H9 (cell line): ENCODE measurements around the gene GFM1. TPM values are rescaled to one million over a fixed set of nuclear protein-coding genes. Genes with fewer than 3 reads are reported as not detected.

Experiments
- DNase-seq: peaks from one replicate; pipeline ENCODE4 v3.0.0-alpha.2; 2017
- H2AFZ ChIP-seq: one replicate; pipeline ENCODE4 v1.6.1; 2013; ENCODE audit warnings: mild to moderate bottlenecking, low read length, control low read depth, moderate library complexity
- H2AK5ac ChIP-seq: 2 replicates; pipeline ENCODE4 v1.6.1; 2013; ENCODE audit warnings: low read length, control low read depth, mixed read lengths; ENCODE audit not compliant: insufficient read length
- H2BK120ac ChIP-seq: one replicate; pipeline ENCODE4 v1.6.1; 2013; ENCODE audit warnings: low read depth, mild to moderate bottlenecking, low read length, control low read depth, inconsistent platforms; ENCODE audit not compliant: poor library complexity, severe bottlenecking
- H2BK12ac ChIP-seq: 2 replicates; pipeline ENCODE4 v1.6.1; 2013; ENCODE audit warnings: low read length, control low read depth, mixed read lengths, low read depth; ENCODE audit not compliant: insufficient read length
- H2BK15ac ChIP-seq: 2 replicates; pipeline ENCODE4 v1.6.1; 2013; ENCODE audit warnings: low read depth, low read length, control low read depth
- H2BK20ac ChIP-seq: one replicate; pipeline ENCODE4 v1.6.1; 2013; ENCODE audit warnings: low read depth, mild to moderate bottlenecking, low read length, control low read depth, inconsistent platforms; ENCODE audit not compliant: poor library complexity, severe bottlenecking
- H2BK5ac ChIP-seq: 2 replicates; pipeline ENCODE4 v1.6.1; 2013; ENCODE audit warnings: low read length, control low read depth, mixed read lengths; ENCODE audit not compliant: insufficient read length
- H3K14ac ChIP-seq: 2 replicates; pipeline ENCODE4 v1.6.1; 2013; ENCODE audit warnings: low read length, control low read depth; ENCODE audit not compliant: insufficient read depth
- H3K18ac ChIP-seq: 2 replicates; pipeline ENCODE4 v1.6.1; 2013; ENCODE audit warnings: low read depth, mild to moderate bottlenecking, mixed read lengths, low read length, control low read depth; ENCODE audit not compliant: insufficient read length
- H3K23ac ChIP-seq: 2 replicates; pipeline ENCODE4 v1.6.1; 2013; ENCODE audit warnings: low read length, control low read depth, mixed read lengths, low read depth; ENCODE audit not compliant: insufficient read length
- H3K23me2 ChIP-seq: 2 replicates; pipeline ENCODE4 v1.6.1; 2013; ENCODE audit warnings: low read depth, mild to moderate bottlenecking, mixed read lengths, low read length, control low read depth; ENCODE audit not compliant: insufficient read length, poor library complexity, severe bottlenecking
- H3K27ac ChIP-seq: 2 replicates; pipeline ENCODE4 v1.5.1; 2013; ENCODE audit warnings: low read length, control low read depth, mixed read lengths, low read depth; ENCODE audit not compliant: insufficient read length
- H3K27me3 ChIP-seq: 2 replicates; pipeline ENCODE4 v1.6.1; 2013; ENCODE audit warnings: low read length, control low read depth, inconsistent platforms; ENCODE audit not compliant: insufficient read depth
- H3K4ac ChIP-seq: 2 replicates; pipeline ENCODE4 v1.6.1; 2013; ENCODE audit warnings: low read depth, mild to moderate bottlenecking, control low read depth, inconsistent platforms, low read length, moderate library complexity
- H3K4me1 ChIP-seq: 2 replicates; pipeline ENCODE4 v1.6.1; 2013; ENCODE audit warnings: low read length, control low read depth, inconsistent platforms; ENCODE audit not compliant: insufficient read depth
- H3K4me2 ChIP-seq: 2 replicates; pipeline ENCODE4 v1.6.1; 2013; ENCODE audit warnings: low read length, control low read depth, mixed read lengths; ENCODE audit not compliant: insufficient read length, insufficient read depth
- H3K56ac ChIP-seq: 2 replicates; pipeline ENCODE4 v1.6.1; 2013; ENCODE audit warnings: low read depth, mild to moderate bottlenecking, mixed read lengths, low read length, control low read depth; ENCODE audit not compliant: insufficient read length
- H3K79me1 ChIP-seq: 2 replicates; pipeline ENCODE4 v1.6.1; 2013; ENCODE audit warnings: low read depth, mild to moderate bottlenecking, moderate library complexity, low read length, control low read depth, inconsistent platforms; ENCODE audit not compliant: insufficient read depth, poor library complexity, severe bottlenecking
- H3K79me2 ChIP-seq: 2 replicates; pipeline ENCODE4 v1.6.1; 2013; ENCODE audit warnings: low read length, control low read depth, inconsistent platforms; ENCODE audit not compliant: insufficient read depth
- H3K9ac ChIP-seq: 2 replicates; pipeline ENCODE4 v1.6.1; 2013; ENCODE audit warnings: low read length, control low read depth, mixed read lengths; ENCODE audit not compliant: insufficient read length; ENCODE audit errors: extremely low read depth
- H3K9me3 ChIP-seq: one replicate; pipeline ENCODE4 v1.6.1; 2013; ENCODE audit warnings: low read depth, low read length, inconsistent platforms; ENCODE audit not compliant: control insufficient read depth
- H3T11ph ChIP-seq: one replicate; pipeline ENCODE4 v1.6.1; 2013; ENCODE audit warnings: mild to moderate bottlenecking, low read length, control low read depth, inconsistent platforms
- H4K20me1 ChIP-seq: one replicate; pipeline ENCODE4 v1.6.1; 2013; ENCODE audit not compliant: control insufficient read depth, insufficient read length, insufficient read depth
- H4K5ac ChIP-seq: 2 replicates; pipeline ENCODE4 v1.6.1; 2013; ENCODE audit warnings: low read depth, mild to moderate bottlenecking, mixed read lengths, low read length, control low read depth; ENCODE audit not compliant: insufficient read length
- H4K8ac ChIP-seq: replicated peaks from 2 replicates; pipeline ENCODE4 v1.6.1; 2013; ENCODE audit warnings: low read length, control low read depth, mixed read lengths, low read depth; ENCODE audit not compliant: insufficient read length
- H4K91ac ChIP-seq: 2 replicates; pipeline ENCODE4 v1.6.1; 2013; ENCODE audit warnings: low read depth, mild to moderate bottlenecking, moderate library complexity, mixed read lengths, low read length, control low read depth; ENCODE audit not compliant: insufficient read length
- H3K27ac Mint-ChIP-seq, 3 experiments: 2 replicates in 2 of 3; 3 replicates in 1 of 3; pipeline ENCODE4 v1.8.0; 2020 to 2021; ENCODE audit warnings: mixed read lengths in 3 of 3, mild to moderate bottlenecking in 1 of 3, moderate library complexity in 1 of 3
- H3K27me3 Mint-ChIP-seq: 2 replicates; pipeline ENCODE4 v1.8.0; 2021; ENCODE audit warnings: low read depth, mild to moderate bottlenecking, moderate library complexity, mixed read lengths
- H3K36me3 Mint-ChIP-seq, 3 experiments: 2 replicates in 2 of 3; 3 replicates in 1 of 3; pipeline ENCODE4 v1.8.0; 2020 to 2021; ENCODE audit warnings: low read depth in 3 of 3, mixed read lengths in 3 of 3; ENCODE audit not compliant: insufficient read depth in 1 of 3
- H3K4me1 Mint-ChIP-seq, 2 experiments: 2 replicates each; pipeline ENCODE4 v1.8.0; 2020; ENCODE audit warnings: mixed read lengths in 2 of 2
- H3K4me3 Mint-ChIP-seq, 2 experiments: 2 replicates in 1 of 2; 3 replicates in 1 of 2; pipeline ENCODE4 v1.8.0; 2020 to 2021; ENCODE audit warnings: mild to moderate bottlenecking in 2 of 2, mixed read lengths in 2 of 2, moderate library complexity in 1 of 2
- H3K9me3 Mint-ChIP-seq, 2 experiments: 2 replicates in 1 of 2; 3 replicates in 1 of 2; pipeline ENCODE4 v1.8.0; 2020; ENCODE audit warnings: mild to moderate bottlenecking in 2 of 2, mixed read lengths in 2 of 2, moderate library complexity in 1 of 2
- WGBS: extraction: QIAGEN DNeasy Blood & Tissue Kit; methylation state at CpG from one replicate; pipeline ENCODE4 v1.1.7; 2013; ENCODE audit warnings: missing lambda C conversion rate, low lambda C conversion rate, mixed read lengths; ENCODE audit not compliant: insufficient read length; ENCODE audit errors: extremely low coverage; 5-methylcytosine and 5-hydroxymethylcytosine counted together
- total RNA-seq: library from RNA; stranded (reverse); gene quantifications from 2 replicates; pipeline ENCODE4 v1.2.1, GENCODE V29; 2021
- TF ChIP-seq, protein P1 (sequence below): fragments of 200-600 bp; sonication (generic); conservative IDR thresholded peaks from 3 replicates; pipeline ENCODE4 v1.8.0; 2021; ENCODE audit warnings: antibody characterized with exemption, mild to moderate bottlenecking

The GFM1 gene
- total RNA-seq, 1 experiment from 2014 or later = 47.1 TPM

DNA sequence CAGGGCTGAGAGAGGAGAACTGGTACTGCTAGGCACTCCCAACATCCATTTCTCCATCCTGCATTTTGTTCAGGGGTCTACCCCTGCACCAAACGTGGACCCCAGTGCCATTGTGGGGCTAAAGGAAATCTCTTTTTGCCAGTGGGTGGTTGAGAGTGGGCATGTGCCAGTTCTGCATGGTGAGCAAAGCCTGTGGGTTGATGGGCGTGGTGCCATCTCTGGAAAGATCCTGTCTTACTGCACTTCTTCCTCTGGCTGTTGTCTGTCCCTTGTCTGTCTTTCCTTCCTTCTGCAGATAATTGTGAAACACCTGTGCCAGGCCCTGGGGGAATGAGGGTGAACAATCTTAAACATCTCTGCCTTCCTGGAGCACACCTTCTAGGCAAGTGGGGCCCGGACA is 89.3 kb downstream of the GFM1 start:
- Histone ChIP-seq H4K91ac (no peak overlapping the region), H3K27ac (no peak overlapping the region), H2BK20ac (no peak overlapping the region), H3K79me1 (no peaks in the 10 kb centered on the region), H2BK15ac (no peak overlapping the region), H3K79me2 (no peaks in the 10 kb centered on the region), H2AK5ac (no peak overlapping the region), H3K4ac (no peak overlapping the region), H4K20me1 (no peaks in the 10 kb centered on the region), H3K4me2 (no peak overlapping the region), H3K4me1 (no peaks in the 10 kb centered on the region), H3K14ac (no peak overlapping the region), H2BK12ac (no peak overlapping the region), H2BK5ac (no peak overlapping the region), H3K56ac (no peak overlapping the region), H2BK120ac (no peak overlapping the region), H3K23me2 (peaks cover 17% of the 10 kb centered on the region), H3K9me3 (no peaks in the 10 kb centered on the region), H4K5ac (no peak overlapping the region), H3K9ac (no peak overlapping the region), H3K18ac (no peak overlapping the region), H4K8ac (no peak overlapping the region), H3K23ac (no peak overlapping the region), H2AFZ (no peak overlapping the region), H3K27me3 (no peaks in the 10 kb centered on the region; the same call in 1 of the 2 replicates), H3T11ph (no peak overlapping the region)
- H3K4me3 Mint-ChIP-seq = peak overlapping the region in 1 of 2 experiments; percentile 19; a peak in 1 of 5 replicates
- peaks cover 27% of the 10 kb centered on the region for H3K27me3 Mint-ChIP-seq
- H3K27ac Mint-ChIP-seq = no peak overlapping the region
- peaks cover 4 to 8% of the 10 kb centered on the region in 2 experiments; a peak in 2 of 4 replicates for H3K4me1 Mint-ChIP-seq
- H3K9me3 Mint-ChIP-seq = peaks cover 3 to 7% of the 10 kb centered on the region in 2 experiments; a peak in 3 of 5 replicates
- TF ChIP-seq, protein P1, sequence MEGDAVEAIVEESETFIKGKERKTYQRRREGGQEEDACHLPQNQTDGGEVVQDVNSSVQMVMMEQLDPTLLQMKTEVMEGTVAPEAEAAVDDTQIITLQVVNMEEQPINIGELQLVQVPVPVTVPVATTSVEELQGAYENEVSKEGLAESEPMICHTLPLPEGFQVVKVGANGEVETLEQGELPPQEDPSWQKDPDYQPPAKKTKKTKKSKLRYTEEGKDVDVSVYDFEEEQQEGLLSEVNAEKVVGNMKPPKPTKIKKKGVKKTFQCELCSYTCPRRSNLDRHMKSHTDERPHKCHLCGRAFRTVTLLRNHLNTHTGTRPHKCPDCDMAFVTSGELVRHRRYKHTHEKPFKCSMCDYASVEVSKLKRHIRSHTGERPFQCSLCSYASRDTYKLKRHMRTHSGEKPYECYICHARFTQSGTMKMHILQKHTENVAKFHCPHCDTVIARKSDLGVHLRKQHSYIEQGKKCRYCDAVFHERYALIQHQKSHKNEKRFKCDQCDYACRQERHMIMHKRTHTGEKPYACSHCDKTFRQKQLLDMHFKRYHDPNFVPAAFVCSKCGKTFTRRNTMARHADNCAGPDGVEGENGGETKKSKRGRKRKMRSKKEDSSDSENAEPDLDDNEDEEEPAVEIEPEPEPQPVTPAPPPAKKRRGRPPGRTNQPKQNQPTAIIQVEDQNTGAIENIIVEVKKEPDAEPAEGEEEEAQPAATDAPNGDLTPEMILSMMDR = no peak
- no CpG with 5 or more reads among the region's 3 CpGs for WGBS
- DNase-seq = no peak
- peaks cover 0 to 12% (median 8%) of the 10 kb centered on the region in 3 experiments; a peak in 4 of 7 replicates for H3K36me3 Mint-ChIP-seq
